Erythroblast (primary cell): Measurements from ENCODE around the gene NLRC5.

Source experiments
- GATA1 ChIP-seq: IDR thresholded peaks from 2 replicates; pipeline ENCODE4 v1.6.1; 2011; ENCODE audit warnings: low read depth, mild to moderate bottlenecking, control low read depth, low read length, moderate library complexity
- POLR2A ChIP-seq: IDR thresholded peaks from 2 replicates; pipeline ENCODE4 v1.6.1; 2011; ENCODE audit warnings: mild to moderate bottlenecking, low read length

GRCh38 chr16:57001026-57001679 lies 11.8 kb downstream of the NLRC5 start:
- TF ChIP-seq POLR2A (no peak), GATA1 (no peak)
